NCI-H146 treated with DMSO at 0.1 percent for 48 hours (cell line): Measurements from ENCODE around the gene PTPRN2.
A peak's percentile ranks its signal among the peaks of the same experiment; 100 is the strongest.

Experiments used
- DNase-seq: peaks from one replicate; lab custom pipeline; 2025; ENCODE audit not compliant: unreplicated experiment; lab: John Stamatoyannopoulos, UW

The PTPRN2 gene

DNA sequence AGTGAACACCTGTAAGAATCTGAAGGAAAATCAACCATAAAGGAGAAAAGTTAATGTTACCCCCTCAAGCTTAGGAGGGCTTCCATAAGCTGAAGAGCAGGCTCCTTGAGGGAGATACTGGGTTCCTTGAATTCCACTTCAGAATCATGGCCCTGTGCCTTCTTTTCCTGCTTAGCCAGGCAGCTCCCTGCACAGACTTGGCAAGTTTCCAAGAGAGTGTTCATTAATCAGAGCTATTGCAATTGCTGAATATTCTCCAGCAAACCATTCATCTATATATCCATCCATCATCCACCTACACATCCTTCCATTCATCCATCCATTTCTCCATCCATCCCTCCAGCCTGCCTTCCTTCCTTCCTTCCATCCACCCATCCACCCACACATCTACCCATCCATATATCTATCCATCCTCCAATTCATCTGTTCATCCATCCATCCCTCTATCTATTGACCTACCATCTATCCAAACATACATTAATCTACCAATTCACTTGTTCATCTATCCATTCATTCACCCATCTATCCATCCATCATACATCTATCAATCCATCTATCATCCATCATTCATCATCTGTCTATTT lies 574.4 kb downstream of the PTPRN2 start:
- no peak for DNase-seq

GRCh38 chr7:158011941-158012340 lies 575.7 kb downstream of the PTPRN2 start:
- no peak for DNase-seq

DNA sequence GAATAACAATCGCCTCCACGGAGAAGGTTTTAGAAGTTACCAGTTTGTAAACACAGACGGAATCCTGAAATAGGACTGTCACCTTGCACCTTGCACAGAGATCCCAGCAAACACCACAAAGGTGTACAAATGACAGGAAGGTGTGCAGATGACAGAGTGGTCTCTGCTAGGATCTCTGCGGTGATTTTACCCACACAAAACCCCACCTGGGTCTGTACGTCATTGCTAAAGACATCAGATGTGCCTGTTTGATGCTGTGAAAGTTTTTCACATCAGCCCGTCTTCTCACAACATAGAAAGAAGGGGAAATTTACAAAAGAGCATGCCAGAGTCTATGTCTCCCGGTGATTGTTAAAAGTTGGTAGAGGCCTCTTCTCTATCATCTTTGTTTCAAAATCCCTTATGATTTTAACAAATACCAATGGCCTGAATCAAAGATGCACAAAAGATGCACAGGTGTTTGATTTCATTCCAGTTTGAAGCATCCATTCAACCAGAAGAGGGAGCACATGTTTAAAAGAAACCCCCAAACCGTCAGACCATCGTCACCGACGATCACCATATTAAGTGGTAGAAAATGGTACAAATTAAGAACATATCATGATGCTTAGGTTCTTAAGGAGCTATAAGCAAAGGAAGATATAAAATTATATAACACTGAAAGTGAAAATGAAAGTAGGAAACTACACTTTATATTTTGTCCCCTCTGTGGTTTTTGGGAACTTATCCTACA lies 576.5 kb downstream of the PTPRN2 start:
- DNase-seq: no peak

DNA sequence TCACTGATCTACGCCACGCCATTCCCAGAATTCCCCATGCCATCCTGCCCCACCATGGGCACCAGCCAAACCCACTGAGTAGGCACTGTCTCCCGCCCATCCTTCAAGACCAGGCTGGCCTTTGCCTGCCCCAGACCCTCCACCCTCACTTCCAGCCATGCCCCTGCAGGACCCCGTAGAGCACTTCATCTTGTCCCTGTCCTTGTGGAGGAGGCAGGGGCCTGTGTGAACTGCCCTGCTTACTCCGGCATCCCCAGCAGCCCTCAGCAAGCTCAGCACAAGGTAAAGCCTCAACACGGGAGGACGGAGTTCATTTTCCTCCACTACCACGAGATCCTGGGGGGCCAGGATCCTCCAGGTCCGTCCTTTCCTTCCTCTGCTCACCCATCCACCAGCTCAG lies 577.7 kb downstream of the PTPRN2 start:
- no peak for DNase-seq

- DNase-seq: peak; percentile 37
Observed at GRCh38 chr7:158008267-158008666, 579.4 kb downstream of the PTPRN2 start.

DNA sequence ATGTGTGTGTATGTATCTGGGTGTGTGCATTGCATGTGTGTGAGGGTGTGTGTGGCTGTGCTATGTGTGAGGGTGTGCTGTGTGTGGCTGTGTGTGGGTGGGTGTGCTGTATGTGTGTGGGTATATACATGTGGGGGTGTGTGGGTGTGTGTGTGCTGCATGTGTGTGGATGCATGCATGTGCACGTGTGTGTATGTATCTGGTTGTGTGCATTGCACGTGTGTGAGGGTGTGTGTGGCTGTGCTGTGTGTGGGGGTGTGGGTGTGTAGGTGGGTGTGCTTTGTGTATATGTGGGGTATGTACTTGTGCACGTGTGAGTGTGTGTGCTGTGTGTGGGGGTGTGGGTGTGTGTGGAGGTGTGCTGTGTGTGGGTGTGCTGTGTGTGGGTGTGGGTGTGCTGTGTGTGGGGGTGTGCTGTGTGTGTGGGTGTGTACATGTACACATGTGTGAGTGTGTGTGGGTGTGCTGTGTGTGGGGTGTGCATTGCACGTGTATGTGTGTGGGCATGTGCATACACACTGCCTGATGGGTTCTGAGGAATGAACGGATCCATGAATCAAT lies 579.8 kb downstream of the PTPRN2 start:
- no peak for DNase-seq

GRCh38 chr7:158006841-158007696 lies 580.6 kb downstream of the PTPRN2 start:
- no peak for DNase-seq

DNA sequence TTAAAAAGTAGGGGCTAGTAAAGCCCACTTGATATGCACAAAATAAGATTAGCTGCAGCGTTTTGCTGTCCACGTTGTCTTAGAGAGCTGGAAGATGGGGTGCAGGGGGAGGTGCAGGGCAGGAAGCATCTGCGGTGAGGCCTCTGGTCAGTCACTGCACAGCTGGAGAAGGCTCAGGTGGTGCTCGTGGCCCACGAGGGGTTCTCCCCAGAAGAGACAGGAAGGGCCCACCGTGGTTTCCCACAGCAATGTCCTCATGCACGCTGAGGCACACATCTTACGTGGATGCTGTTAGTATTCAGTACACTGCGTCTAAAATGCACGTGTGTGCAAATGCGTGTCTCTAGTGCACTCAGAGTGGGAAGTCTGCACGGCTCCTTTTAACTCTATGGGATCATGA lies 582.1 kb downstream of the PTPRN2 start:
- DNase-seq: no peak

GRCh38 chr7:158004123-158004490 lies 583.5 kb downstream of the PTPRN2 start:
- no peak for DNase-seq

- no peak for DNase-seq
Observed at GRCh38 chr7:158003441-158004122, 584.0 kb downstream of the PTPRN2 start.

DNA sequence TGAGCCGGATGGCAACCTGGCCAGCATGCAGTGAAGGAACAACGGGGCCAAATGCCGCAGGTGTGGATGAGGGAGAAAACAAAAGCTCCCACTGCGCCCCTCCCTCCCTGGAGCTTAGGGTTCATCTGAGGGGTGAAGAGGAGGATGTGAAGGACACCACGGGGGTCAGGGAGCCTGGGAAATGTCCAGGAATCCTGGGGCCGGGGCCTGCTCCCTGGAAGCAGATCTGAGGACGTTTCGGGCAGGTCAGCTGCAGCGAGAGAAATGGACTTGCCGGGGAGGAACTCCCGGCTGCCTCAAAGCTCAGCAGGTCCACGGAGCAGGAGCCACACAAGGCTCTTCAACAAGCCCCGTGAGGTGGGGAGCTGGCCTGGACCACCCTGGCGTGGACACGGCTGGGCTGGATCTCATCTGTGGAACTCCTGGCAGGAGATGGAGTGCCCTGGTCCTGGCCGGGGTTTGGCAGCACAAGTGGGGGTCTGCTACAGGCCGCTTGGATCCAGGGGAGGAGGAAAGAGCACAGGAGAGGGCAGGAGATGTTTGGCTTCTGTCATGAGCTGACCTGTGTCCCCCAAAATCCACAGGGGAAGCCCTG lies 585.0 kb downstream of the PTPRN2 start:
- no peak for DNase-seq

DNA sequence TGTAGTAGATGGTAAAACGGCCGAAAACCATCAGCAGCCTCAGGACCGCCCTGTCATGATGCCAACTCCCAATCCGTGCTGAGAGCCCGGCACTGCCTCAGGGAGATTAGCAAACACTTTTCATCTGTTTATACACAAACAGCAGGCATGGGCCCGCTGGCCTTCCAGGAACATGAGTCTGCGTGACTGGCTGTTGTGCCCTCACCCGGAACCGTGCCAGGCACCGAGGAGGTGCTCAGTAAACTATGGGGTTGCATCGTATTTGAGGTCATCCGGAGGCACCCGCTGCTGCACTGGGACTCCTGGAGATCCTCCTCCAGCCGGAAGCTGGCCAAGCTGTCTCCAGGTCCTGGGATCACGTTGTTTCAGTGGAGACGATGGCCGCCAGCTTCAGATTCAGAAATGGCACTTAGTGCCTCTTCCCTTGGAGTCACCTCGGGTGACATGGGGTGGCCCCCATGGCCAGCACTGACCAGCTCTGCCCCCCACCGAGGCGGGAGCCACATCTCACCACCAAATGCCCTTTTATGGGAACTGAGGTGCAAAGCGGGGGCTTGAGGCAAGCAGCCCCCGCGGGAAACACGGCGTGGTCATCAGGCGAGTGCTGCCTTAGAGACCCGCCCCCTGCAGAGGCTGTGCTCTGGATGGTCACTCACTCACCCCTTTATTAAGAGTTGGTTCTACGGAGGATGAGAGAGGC lies 585.9 kb downstream of the PTPRN2 start:
- DNase-seq: no peak

DNA sequence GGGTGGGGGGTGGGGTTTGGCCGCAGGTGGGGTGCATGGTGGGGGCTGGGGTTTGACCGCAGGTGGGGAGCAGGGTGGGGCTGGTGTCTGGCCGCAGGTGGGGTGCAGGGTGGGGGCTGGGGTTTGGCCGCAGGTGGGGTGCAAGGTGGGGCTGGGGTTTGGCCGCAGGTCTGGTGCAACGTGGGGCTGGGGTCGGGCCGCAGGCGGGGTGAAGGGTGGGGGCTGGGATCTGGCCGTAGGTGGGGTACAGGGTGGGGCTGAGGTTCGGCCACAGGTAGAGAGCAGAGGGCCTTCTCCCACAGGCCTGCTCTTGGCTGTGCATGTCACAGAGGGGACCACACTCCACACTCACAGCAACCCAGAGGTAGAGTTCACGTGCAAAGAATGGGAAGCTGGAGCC lies 586.6 kb downstream of the PTPRN2 start:
- DNase-seq: no peak

- DNase-seq: peak; percentile 32
Observed at GRCh38 chr7:158000160-158000559, 587.5 kb downstream of the PTPRN2 start.

- DNase-seq: no peak
Observed at GRCh38 chr7:157998884-157999552, 588.6 kb downstream of the PTPRN2 start.

DNA sequence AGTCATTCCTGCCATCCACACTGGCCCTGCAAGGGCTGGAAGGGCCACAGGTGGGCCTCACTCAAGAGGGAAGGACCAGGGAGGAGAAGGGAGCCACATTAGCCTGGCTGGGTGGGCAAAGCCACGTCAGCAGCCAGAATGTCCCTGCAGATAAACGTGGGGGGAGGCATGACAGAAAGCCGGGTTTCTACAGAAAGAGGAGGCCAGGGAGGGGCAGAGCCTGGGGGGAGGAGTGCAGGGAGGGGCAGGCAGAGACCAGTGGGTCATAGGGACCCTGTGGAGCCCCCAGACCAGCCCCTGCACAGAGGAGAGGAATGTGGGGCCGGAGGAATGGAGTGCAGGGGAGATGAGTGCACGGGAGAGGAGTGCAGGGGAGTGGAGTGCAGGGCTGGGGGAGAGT lies 590.2 kb downstream of the PTPRN2 start:
- DNase-seq: no peak

DNA sequence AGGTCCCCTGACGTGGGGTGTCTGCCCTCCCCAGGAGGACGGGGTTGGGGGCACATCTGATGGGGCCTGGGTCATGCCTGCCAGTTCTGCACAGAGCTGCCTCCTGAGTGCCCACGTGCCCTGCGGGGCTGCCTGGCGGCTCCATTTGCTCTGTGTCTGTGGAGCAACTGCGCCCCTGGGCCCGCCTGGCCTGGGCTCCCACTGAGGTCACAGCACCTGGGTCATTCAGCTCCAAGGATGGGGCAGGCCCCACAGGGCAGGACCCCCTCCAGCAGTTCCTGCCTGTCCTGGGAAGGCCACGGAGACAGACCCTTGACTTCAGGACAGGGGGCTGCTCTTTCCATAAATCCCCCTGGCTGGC lies 590.6 kb downstream of the PTPRN2 start:
- no peak for DNase-seq

- no peak for DNase-seq
Observed at GRCh38 chr7:157996359-157997079, 591.1 kb downstream of the PTPRN2 start.

- DNase-seq: no peak
Observed at GRCh38 chr7:157995815-157996214, 591.8 kb downstream of the PTPRN2 start.
